Activated T-helper 1 cell treated with anti-CD3 and anti-CD28 coated beads, Interleukin-2, amount 50 U/mL, for 16 hours (primary cell): ENCODE results near the gene CHIA.
A peak's percentile ranks its signal among the peaks of the same experiment; 100 is the strongest.
"Not testable (repeated sequence)": the region's sequence is repeated elsewhere in the genome, so short reads cannot be mapped to it uniquely, and the experiment has no call there.

Experiments
- DNase-seq, 2 donors: peaks; one replicate each; pipeline ENCODE4 v3.0.0-alpha.2; 2020; ENCODE audit warnings: low read depth in 1 of 2, low spot score in 1 of 2

Gene CHIA

DNA sequence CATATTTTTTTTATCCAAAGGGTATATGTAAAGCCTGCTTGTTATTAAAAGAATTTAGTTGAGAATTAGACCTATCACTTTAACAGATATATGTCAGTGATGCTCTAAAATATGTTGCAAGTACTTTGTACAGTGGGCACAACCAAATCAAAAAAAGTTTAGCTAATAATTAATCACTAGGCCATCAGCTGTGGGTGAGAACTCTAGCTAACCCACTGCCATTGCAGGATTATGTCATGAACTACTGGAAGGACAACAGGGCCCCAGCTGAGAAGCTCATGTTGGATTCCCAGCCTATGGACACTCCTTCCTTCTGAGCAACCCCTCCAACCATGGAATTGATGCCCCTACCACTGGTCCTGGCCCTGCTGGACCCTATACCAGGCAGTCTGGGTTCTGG lies 6.8 kb upstream of the CHIA start:
- no peak for DNase-seq

DNA sequence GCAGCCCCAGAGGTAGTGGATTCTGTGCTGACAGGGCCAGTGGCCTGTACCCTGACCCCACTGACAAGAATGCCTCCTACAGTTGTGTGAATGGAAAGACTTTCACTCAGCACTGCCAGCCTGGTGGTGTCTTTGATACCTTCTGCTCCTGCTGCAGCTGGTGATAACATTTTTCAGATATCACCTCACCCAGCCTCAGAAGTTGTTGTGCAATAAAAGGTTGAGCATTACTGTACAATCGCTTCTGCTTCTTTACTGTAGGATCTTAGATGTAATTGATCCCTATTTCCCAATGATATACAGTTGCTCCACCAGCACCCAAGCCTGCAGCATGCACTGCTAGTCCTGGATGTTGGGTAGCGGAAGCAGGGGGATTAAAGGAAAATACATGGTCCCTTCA lies 4.8 kb upstream of the CHIA start:
- DNase-seq, result no peak

DNA sequence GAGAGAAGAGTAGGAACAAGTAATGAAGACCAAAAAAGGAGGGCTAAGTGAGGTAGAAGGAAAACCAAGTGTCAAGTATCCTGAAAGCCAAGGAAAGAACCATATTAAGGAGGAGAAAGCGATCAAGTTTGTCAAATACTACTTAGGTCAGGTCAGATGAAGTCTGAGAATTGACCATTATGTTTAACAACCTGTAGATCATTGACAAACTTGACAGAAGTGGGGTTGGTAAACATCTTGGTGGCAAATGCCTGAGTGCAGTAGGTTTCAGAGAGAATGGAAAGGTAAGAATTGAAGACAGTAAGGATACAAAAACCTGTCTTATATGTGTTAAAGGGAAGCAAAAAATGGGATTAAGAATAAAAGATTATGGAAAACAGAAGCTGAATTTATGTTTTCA lies 3.7 kb upstream of the CHIA start:
- no peak for DNase-seq

GRCh38 chr1:111289371-111289770 lies 1.3 kb upstream of the CHIA start:
- DNase-seq, result no peak

GRCh38 chr1:111290104-111290503 lies 547 bp upstream of the CHIA start:
- no peak for DNase-seq

GRCh38 chr1:111294390-111294789 lies 3.7 kb downstream of the CHIA start:
- DNase-seq, result no peak

DNA sequence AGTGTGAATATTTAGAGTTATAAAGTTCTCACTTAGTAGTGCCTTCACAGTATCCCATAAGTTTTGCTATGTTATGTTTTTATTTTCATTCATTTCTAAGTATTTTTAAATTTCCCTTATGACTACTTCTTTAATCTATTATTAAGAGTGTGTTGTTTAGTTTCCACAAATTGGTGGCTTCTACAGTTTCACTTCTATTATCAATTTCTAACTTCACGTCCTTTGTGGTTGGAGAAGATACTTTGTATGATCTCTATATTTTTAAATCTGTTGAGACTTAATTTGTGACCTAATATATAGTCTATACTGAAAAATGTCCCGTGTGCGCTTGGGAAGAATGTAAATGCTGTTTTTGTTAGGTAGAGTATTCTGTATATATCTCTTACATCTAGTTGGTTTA lies 11.7 kb downstream of the CHIA start:
- no peak for DNase-seq

GRCh38 chr1:111309690-111310089 lies 19.0 kb downstream of the CHIA start:
- DNase-seq, result no peak

DNA sequence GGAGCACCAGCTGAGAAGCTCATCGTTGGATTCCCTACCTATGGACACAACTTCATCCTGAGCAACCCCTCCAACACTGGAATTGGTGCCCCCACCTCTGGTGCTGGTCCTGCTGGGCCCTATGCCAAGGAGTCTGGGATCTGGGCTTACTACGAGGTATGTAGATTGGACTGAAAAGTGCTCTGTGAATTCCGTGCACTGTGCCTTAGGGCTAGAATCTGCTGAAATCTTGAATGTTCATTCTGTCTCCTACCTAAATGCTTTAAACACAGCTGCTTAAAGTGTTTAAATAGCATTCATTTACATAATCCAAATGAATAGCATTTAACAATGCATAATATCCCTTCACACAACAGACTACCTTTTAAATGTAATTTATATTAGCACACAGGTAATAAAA lies 27.9 kb downstream of the CHIA start:
- no peak for DNase-seq

DNA sequence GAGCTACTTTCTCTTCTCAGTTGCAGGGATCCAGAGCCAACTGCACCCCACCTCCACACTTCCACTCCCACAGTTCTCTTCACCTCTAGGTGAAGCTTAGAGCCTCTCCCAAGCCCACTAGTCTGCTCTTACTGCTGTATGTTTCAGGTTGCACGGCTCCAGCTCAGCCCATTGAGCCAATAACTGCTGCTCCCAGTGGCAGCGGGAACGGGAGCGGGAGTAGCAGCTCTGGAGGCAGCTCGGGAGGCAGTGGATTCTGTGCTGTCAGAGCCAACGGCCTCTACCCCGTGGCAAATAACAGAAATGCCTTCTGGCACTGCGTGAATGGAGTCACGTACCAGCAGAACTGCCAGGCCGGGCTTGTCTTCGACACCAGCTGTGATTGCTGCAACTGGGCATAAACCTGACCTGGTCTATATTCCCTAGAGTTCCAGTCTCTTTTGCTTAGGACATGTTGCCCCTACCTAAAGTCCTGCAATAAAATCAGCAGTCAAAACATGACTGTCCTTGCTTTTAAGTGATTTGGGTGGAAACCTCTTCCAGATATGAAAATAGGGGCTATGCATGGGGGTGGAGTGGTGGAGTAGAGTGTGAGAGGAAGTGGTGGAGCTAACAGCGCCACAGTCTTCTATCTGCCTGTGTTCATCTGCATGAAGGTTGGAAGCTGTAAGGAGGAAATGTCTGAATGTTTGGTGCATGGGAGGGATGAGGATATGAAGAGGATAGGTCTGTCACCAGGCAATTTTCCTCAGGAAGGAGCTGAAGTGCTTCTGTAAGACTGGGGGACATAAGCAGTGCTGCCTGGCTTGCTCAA lies 29.6 kb downstream of the CHIA start:
- no peak for DNase-seq

DNA sequence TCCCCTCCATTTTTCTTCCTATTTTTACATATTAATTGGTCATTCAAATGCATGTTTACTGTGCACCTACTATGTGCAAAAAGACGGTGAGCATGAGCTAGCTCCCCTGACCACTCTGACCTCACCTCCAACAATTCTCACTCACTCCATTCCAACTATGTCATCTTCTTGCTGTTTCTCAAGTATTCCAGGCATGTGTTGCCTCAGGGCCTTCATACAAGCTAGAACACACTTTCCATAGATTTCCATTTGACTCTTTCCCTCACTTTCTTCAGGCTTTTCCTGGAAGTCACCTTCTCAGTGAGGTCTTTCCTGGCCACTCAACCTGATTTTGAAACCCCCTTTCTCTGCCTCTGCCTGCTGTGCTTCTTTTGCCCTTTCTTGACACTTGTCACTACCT lies 32.6 kb downstream of the CHIA start:
- no peak for DNase-seq

DNA sequence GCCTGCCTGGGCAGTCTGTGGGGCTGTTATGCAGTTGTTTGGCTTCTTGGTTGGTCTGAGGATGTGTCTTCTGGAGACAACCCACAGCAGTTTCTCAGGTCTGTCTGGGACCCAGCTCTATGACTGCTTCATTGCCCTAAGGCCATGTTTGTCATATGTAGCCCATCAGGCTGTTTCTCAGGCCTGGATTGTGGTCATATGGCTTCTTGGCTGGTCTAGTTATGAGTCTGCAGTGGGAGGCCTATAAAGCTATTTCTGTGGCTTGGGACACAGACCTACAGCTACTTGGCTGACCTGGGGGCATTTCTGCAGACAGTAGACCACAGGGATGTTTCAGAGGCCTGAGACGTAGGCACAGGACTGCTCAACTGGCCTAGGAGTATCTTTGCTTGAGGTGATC lies 41.5 kb downstream of the CHIA start:
- no peak for DNase-seq

- peak; percentile 18 to 24 for DNase-seq
Observed at GRCh38 chr1:111334169-111334568, 43.5 kb downstream of the CHIA start.

- DNase-seq, result not testable (repeated sequence)
Observed at GRCh38 chr1:111335214-111335877, 44.7 kb downstream of the CHIA start.

DNA sequence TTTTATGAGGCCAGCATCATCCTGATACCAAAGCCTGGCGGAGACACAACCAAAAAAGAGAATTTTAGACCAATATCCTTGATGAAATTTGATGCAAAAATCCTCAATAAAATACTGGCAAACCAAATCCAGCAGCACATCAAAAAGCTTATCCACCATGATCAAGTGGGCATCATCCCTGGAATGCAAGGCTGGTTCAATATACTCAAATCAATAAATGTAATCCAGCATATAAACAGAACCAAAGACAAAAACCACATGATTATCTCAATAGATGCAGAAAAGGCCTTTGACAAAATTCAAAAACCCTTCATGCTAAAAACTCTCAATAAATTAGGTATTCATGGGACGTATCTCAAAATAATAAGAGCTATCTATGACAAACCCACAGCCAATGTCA lies 48.2 kb downstream of the CHIA start:
- DNase-seq, result not testable (repeated sequence)

GRCh38 chr1:111346089-111346885 lies 55.6 kb downstream of the CHIA start:
- DNase-seq, result peak; percentile 75 to 76

- DNase-seq, result no peak
Observed at GRCh38 chr1:111347026-111347425, 56.4 kb downstream of the CHIA start.

DNA sequence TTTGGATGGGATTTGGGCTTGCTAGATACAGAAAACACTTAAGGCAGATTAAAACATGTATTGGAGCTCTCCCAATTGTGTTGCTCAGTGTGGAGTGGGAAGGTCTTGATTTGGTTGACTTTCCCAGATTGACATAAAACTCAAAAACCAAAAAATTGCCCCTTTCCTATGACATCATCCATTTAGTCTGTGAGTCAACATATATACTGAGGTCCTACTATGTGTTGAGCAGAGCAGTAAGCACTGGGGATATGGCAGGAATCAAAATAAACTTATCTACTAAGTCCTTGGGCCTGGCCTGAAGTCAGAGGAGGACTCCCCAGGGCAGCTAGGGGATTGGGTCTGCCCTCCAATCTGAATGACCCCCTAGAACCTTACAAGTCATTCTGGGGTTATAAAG lies 61.0 kb downstream of the CHIA start:
- no peak for DNase-seq

DNA sequence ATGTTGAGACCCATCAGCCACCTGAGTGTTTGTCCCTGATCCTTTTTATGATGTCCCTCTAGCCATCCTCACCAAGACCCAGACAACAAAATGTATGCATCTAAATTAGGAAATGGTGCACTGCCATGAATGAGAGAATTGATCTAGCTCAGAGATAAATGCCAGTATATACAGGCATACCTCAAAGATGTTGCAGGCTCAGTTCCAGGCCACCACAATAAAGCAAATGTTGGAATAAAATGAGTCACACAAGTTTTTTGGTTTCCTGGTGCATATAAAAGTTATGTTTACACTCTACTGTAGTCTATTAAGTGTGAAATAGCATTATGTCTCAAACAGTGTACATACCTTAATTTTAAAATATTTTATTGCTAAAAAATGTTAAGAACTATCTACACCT lies 63.9 kb downstream of the CHIA start:
- no peak for DNase-seq

DNA sequence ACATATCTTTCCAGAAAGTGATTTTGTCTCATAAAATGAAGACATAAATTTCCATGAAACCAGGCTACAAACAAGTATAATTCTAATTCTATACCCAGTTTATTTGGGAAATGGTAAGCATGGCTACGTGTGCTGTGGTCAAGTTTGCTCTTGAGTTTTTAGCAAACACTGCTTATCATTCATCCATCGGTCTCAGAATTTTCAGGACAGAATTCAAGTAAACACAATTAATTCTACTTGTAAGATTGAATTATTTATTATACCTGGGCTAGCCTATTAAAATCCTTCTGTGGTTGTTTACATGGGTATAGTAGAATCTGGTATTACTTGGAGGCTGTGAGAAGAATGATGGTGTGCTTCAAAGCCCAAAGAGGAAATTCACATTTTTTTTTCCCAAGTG lies 68.3 kb downstream of the CHIA start:
- no peak for DNase-seq

DNA sequence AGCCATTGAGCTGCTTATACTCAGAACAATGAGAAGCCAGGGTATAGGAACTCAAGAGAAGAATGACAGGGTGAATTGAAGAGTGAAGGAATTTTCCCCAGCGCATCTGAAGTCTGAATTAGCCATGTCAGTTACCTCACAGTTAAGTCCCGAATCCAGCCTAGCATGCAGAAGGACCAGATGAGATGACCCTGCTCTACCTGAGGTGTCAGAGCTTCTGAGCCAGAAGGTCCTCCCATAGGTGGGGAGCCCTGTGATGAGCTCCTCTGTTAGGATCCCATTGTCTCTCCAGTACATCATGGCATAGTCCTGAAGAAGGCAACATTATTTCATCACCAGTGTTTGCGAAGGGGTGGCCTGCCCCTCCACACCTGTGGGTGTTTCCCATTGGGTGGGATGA lies 68.7 kb downstream of the CHIA start:
- DNase-seq, result no peak

DNA sequence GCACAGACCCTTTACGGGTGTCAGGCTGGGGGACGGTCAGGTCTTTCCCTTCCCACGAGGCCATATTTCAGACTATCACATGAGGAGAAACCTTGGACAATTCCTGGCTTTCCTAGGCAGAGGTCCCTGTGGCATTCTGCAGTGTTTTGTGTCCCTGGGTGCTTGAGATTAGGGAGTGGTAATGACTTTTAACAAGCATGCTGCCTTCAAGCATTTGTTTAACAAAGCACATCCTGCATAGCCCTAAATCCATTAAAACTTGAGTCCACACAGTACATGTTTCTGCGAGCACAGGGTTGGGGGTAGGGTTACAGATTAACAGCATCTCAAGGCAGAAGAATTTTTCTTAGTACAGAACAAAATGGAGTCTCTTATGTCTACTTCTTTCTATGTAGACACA lies 69.6 kb downstream of the CHIA start:
- DNase-seq, result not testable (repeated sequence)
